GM23248 (cell line): Measurements from ENCODE around the gene LGALS14.

Experiments used
- EZH2 ChIP-seq: fragments of 200-600 bp; sonication (generic); IDR thresholded peaks from 2 replicates; pipeline ENCODE4 v1.6.1; 2018; ENCODE audit warnings: antibody characterized with exemption, mild to moderate bottlenecking; ENCODE audit not compliant: insufficient read depth, poor library complexity, severe bottlenecking
- EZH2phosphoT487 ChIP-seq: fragments of 200-600 bp; sonication (generic); IDR thresholded peaks from 2 replicates; pipeline ENCODE4 v1.6.1; 2018; ENCODE audit warnings: antibody characterized with exemption, moderate library complexity, mild to moderate bottlenecking, low read depth; ENCODE audit not compliant: insufficient read depth

DNA sequence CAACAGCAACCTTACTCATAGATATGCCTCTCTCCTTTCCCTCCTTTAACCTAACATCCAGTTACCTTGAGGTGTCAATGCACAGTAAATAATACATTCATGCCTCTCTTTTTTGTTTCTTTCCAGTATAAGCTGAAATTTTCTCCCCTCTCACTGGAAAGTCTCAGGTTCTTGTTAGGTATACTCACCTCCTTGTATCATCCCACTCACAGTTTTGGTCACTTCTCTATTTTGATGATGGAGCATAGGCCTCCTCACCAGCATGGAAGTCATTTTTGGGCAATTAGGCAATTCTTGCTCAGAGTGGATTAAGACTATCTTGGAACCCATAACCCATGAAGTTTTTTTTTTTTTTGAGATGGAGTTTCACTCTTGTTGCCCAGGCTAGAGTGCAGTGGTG is 5.7 kb upstream of the LGALS14 start:
- no peak for TF ChIP-seq EZH2
- TF ChIP-seq EZH2phosphoT487: no peak
